ENCODE data around the gene ANKS1B. TPM values are rescaled to one million over a fixed set of nuclear protein-coding genes. Genes with fewer than 3 reads are reported as not detected.

Gene ANKS1B
- total RNA-seq, 1 experiment from 2014 or later: 5.8 TPM

DNA sequence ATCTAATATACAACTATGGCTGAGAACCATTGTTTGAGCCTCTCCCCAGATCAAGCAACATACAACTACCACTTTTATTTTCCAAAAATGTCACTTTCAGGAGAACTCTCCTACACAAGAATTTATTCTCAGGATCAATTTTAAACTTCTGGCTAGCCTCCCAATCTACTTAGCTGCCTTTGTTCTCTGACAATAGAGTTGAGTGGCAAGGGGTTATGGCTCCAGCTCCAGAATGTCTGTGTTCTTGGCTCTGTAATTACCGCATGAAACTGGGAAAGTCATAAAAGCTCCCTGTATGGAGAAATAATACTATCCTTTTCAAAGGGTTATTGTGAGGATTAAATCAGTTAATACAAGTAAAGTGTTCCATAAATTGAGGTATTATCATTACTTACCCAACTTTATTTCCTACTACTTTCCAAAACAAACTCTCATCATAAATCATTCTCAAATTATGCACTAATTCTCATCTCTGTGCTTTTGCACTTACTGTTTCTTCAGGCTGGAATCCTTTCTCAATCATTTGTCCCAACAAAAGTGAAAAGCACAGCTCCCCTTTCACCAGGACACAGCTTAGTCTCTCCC, 215.2 kb downstream of the ANKS1B start (continued):
- TF ChIP-seq, protein P1, sequence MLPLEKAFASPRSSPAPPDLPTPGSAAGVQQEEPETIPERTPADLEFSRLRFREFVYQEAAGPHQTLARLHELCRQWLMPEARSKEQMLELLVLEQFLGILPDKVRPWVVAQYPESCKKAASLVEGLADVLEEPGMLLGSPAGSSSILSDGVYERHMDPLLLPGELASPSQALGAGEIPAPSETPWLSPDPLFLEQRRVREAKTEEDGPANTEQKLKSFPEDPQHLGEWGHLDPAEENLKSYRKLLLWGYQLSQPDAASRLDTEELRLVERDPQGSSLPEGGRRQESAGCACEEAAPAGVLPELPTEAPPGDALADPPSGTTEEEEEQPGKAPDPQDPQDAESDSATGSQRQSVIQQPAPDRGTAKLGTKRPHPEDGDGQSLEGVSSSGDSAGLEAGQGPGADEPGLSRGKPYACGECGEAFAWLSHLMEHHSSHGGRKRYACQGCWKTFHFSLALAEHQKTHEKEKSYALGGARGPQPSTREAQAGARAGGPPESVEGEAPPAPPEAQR (CRISPR knock-in tag; IDR thresholded peaks at IDR 0.05): no peak
- TF ChIP-seq ESRRA (CRISPR knock-in tag; IDR thresholded peaks at IDR 0.05; ENCODE audit: borderline replicate concordance): no peak
- TF ChIP-seq, protein P2, sequence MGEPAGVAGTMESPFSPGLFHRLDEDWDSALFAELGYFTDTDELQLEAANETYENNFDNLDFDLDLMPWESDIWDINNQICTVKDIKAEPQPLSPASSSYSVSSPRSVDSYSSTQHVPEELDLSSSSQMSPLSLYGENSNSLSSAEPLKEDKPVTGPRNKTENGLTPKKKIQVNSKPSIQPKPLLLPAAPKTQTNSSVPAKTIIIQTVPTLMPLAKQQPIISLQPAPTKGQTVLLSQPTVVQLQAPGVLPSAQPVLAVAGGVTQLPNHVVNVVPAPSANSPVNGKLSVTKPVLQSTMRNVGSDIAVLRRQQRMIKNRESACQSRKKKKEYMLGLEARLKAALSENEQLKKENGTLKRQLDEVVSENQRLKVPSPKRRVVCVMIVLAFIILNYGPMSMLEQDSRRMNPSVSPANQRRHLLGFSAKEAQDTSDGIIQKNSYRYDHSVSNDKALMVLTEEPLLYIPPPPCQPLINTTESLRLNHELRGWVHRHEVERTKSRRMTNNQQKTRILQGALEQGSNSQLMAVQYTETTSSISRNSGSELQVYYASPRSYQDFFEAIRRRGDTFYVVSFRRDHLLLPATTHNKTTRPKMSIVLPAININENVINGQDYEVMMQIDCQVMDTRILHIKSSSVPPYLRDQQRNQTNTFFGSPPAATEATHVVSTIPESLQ (CRISPR knock-in tag; IDR thresholded peaks at IDR 0.05): no peak
- TF ChIP-seq, protein P3, sequence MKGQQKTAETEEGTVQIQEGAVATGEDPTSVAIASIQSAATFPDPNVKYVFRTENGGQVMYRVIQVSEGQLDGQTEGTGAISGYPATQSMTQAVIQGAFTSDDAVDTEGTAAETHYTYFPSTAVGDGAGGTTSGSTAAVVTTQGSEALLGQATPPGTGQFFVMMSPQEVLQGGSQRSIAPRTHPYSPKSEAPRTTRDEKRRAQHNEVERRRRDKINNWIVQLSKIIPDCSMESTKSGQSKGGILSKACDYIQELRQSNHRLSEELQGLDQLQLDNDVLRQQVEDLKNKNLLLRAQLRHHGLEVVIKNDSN (CRISPR knock-in tag; IDR thresholded peaks at IDR 0.05): no peak
- no peak for TF ChIP-seq ETV6 (CRISPR knock-in tag; IDR thresholded peaks at IDR 0.05)
- no peak for TF ChIP-seq FOXP1 (CRISPR knock-in tag; IDR thresholded peaks at IDR 0.05; ENCODE audit: borderline replicate concordance)
- no peak for TF ChIP-seq HMGA2 (CRISPR knock-in tag; IDR thresholded peaks at IDR 0.05)

DNA sequence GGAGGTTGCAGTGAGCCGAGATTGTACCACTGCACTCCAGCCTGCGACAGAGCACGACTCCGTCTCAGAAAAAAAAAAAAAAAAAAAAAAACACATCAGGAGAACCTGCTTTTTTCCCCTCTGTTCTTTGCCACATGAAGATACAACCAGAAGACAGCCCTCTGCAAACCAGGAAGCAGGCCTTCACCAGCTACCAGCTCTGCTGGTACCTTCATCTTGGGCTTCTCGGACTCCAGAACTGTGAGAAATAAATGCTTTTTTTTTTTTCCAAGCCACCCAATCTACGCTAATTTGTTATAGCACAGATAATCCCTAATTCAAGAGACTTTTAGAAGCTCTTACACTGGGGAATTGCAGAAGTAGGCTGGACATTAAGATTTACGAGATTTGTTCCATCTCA, 216.0 kb downstream of the ANKS1B start:
- CTCF ChIA-PET: interaction anchor here (0.6 to 3.2 kb wide), 4 partner anchors 14 to 386 kb away, joined by 3 to 30 read pairs (median 12); no protein-coding TSS in a partner anchor
- no peaks in the 10 kb centered on the region for H3K27me3 Mint-ChIP-seq (ENCODE audit: low read depth)
- H3K36me3 Mint-ChIP-seq: no peaks in the 10 kb centered on the region

More for the DNA sequence above, 216.0 kb downstream of the ANKS1B start:
- peaks cover 11% of the 10 kb centered on the region for H3K4me1 Mint-ChIP-seq
- POLR2A ChIA-PET: interaction anchor here (0.6 kb wide), 1 partner anchor 16 kb away, joined by 3 read pairs; no protein-coding TSS in a partner anchor
- H3K27ac Mint-ChIP-seq: no peak overlapping the region
- no peaks in the 10 kb centered on the region for H3K9me3 Mint-ChIP-seq
- ATAC-seq (no peak), DNase-seq (ENCODE audit: low spot score) (no peak)
- TF ChIP-seq PRRX2 (CRISPR knock-in tag; IDR thresholded peaks at IDR 0.05): no peak
- TF ChIP-seq, protein P4, sequence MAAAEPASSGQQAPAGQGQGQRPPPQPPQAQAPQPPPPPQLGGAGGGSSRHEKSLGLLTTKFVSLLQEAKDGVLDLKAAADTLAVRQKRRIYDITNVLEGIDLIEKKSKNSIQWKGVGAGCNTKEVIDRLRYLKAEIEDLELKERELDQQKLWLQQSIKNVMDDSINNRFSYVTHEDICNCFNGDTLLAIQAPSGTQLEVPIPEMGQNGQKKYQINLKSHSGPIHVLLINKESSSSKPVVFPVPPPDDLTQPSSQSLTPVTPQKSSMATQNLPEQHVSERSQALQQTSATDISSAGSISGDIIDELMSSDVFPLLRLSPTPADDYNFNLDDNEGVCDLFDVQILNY (CRISPR knock-in tag; IDR thresholded peaks at IDR 0.05): no peak
- no peak for TF ChIP-seq NFE2L1 (CRISPR knock-in tag; IDR thresholded peaks at IDR 0.05)
- no peak for TF ChIP-seq ZNF416 (CRISPR knock-in tag; IDR thresholded peaks at IDR 0.05)
- TF ChIP-seq, protein P5, sequence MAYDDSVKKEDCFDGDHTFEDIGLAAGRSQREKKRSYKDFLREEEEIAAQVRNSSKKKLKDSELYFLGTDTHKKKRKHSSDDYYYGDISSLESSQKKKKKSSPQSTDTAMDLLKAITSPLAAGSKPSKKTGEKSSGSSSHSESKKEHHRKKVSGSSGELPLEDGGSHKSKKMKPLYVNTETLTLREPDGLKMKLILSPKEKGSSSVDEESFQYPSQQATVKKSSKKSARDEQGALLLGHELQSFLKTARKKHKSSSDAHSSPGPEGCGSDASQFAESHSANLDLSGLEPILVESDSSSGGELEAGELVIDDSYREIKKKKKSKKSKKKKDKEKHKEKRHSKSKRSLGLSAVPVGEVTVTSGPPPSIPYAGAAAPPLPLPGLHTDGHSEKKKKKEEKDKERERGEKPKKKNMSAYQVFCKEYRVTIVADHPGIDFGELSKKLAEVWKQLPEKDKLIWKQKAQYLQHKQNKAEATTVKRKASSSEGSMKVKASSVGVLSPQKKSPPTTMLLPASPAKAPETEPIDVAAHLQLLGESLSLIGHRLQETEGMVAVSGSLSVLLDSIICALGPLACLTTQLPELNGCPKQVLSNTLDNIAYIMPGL (CRISPR knock-in tag; IDR thresholded peaks at IDR 0.05): no peak
- TF ChIP-seq, protein P6, sequence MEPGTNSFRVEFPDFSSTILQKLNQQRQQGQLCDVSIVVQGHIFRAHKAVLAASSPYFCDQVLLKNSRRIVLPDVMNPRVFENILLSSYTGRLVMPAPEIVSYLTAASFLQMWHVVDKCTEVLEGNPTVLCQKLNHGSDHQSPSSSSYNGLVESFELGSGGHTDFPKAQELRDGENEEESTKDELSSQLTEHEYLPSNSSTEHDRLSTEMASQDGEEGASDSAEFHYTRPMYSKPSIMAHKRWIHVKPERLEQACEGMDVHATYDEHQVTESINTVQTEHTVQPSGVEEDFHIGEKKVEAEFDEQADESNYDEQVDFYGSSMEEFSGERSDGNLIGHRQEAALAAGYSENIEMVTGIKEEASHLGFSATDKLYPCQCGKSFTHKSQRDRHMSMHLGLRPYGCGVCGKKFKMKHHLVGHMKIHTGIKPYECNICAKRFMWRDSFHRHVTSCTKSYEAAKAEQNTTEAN (CRISPR knock-in tag; IDR thresholded peaks at IDR 0.05): no peak
- TF ChIP-seq, protein P7, sequence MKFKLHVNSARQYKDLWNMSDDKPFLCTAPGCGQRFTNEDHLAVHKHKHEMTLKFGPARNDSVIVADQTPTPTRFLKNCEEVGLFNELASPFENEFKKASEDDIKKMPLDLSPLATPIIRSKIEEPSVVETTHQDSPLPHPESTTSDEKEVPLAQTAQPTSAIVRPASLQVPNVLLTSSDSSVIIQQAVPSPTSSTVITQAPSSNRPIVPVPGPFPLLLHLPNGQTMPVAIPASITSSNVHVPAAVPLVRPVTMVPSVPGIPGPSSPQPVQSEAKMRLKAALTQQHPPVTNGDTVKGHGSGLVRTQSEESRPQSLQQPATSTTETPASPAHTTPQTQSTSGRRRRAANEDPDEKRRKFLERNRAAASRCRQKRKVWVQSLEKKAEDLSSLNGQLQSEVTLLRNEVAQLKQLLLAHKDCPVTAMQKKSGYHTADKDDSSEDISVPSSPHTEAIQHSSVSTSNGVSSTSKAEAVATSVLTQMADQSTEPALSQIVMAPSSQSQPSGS (CRISPR knock-in tag; IDR thresholded peaks at IDR 0.05; ENCODE audit: borderline replicate concordance, low read depth): no peak
- TF ChIP-seq, protein P8, sequence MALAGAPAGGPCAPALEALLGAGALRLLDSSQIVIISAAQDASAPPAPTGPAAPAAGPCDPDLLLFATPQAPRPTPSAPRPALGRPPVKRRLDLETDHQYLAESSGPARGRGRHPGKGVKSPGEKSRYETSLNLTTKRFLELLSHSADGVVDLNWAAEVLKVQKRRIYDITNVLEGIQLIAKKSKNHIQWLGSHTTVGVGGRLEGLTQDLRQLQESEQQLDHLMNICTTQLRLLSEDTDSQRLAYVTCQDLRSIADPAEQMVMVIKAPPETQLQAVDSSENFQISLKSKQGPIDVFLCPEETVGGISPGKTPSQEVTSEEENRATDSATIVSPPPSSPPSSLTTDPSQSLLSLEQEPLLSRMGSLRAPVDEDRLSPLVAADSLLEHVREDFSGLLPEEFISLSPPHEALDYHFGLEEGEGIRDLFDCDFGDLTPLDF (CRISPR knock-in tag; IDR thresholded peaks at IDR 0.05): no peak
- TF ChIP-seq KAT7 (CRISPR knock-in tag; IDR thresholded peaks at IDR 0.05; ENCODE audit: borderline replicate concordance): no peak
- no peak for TF ChIP-seq GABPB1 (CRISPR knock-in tag; IDR thresholded peaks at IDR 0.05)
- TF ChIP-seq CREM (CRISPR knock-in tag; IDR thresholded peaks at IDR 0.05): no peak
- TF ChIP-seq, protein P9, sequence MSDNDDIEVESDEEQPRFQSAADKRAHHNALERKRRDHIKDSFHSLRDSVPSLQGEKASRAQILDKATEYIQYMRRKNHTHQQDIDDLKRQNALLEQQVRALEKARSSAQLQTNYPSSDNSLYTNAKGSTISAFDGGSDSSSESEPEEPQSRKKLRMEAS (CRISPR knock-in tag; IDR thresholded peaks at IDR 0.05): no peak
- no peak overlapping the region for H3K4me3 Mint-ChIP-seq
